A673 (cell line): ENCODE measurements around the gene ATP5IF1.

Experiments
- EZH2 ChIP-seq: fragments of 200-600 bp; sonication (generic); IDR thresholded peaks from 2 replicates; pipeline ENCODE4 v1.6.1; 2017; ENCODE audit warnings: borderline replicate concordance, low read depth, mild to moderate bottlenecking, mixed read lengths, antibody characterized with exemption, low read length; ENCODE audit not compliant: poor library complexity, severe bottlenecking
- TF ChIP-seq, protein P1 (sequence below): fragments of 300-800, 200-600 bp; sonication (generic); conservative IDR thresholded peaks from 2 replicates; pipeline ENCODE4 v1.5.1; 2017; ENCODE audit warnings: low read depth, mild to moderate bottlenecking, antibody characterized with exemption, low read length, moderate library complexity, mixed read lengths

- TF ChIP-seq, protein P1, sequence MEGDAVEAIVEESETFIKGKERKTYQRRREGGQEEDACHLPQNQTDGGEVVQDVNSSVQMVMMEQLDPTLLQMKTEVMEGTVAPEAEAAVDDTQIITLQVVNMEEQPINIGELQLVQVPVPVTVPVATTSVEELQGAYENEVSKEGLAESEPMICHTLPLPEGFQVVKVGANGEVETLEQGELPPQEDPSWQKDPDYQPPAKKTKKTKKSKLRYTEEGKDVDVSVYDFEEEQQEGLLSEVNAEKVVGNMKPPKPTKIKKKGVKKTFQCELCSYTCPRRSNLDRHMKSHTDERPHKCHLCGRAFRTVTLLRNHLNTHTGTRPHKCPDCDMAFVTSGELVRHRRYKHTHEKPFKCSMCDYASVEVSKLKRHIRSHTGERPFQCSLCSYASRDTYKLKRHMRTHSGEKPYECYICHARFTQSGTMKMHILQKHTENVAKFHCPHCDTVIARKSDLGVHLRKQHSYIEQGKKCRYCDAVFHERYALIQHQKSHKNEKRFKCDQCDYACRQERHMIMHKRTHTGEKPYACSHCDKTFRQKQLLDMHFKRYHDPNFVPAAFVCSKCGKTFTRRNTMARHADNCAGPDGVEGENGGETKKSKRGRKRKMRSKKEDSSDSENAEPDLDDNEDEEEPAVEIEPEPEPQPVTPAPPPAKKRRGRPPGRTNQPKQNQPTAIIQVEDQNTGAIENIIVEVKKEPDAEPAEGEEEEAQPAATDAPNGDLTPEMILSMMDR = no peak
- TF ChIP-seq EZH2 = no peak
Measured at GRCh38 chr1:28259252-28259933, 23.5 kb downstream of the ATP5IF1 start, which contains the start of gene SESN2.
